Left hindlimb (tissue), 1 donor: ENCODE measurements around the gene AGK.
"Not testable (repeated sequence)": the region's sequence is repeated elsewhere in the genome, so short reads cannot be mapped to it uniquely, and the experiment has no call there.

Experiments used
- DNase-seq: peaks from one replicate; pipeline ENCODE4 v3.0.0-alpha.2; 2018

Gene AGK

DNA sequence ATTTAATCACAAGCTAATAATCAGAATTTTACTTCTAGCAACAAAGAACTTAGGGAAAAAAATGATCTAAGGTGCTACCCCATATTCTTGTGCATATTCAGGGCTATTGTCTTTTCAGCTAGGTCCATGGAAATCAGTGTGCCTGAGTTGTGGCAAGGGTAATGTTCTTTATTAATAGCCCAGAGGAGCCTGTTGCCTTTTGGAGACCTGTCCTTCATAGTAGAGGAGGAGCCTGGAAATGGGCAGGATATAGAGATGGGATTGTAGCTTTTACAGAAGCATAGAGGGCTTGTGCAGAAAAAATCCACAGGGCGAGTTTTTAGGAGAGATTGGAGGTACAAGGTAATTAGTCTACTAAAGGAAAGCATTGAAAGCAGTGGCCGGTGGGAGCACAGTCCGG, 38.9 kb downstream of the AGK start:
- DNase-seq: no peak

DNA sequence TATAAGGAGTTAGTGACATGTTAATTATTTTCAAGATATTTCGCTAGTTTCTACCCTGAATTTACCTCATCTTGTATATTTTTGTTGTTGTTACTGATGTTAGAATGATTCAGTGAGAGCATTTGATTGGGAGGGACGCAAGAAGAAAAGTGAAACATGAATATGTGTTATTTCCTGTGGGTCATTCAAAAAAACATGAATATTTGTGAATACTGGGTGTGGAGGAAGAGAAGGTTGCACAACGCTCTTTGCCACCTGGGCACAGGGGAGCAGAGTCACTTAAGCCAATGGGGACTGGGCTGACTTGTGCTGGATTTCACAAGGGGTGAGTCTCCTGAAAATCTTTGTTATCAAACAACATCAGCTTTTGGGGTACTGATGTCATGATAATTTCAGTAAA, 39.5 kb downstream of the AGK start:
- no peak for DNase-seq

DNA sequence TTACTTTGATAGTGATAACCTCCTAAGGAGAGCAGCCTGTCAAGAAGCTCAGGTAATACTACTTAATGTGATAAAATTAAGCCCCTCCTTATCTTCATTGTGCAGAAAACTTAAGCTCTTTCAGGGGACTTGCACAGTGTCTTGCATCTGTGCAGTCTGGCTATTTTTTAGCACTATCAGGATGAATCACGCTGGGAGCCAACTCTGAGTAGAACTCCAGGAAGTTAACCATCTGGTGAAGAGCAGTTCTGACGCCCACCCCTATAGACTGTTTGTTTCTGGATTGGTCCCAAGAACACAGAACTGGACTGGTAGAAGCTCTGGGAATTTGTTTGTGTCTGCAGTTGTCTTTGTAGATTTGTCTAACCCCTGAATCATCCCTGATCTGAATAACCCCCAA, 41.9 kb downstream of the AGK start:
- DNase-seq: no peak

DNA sequence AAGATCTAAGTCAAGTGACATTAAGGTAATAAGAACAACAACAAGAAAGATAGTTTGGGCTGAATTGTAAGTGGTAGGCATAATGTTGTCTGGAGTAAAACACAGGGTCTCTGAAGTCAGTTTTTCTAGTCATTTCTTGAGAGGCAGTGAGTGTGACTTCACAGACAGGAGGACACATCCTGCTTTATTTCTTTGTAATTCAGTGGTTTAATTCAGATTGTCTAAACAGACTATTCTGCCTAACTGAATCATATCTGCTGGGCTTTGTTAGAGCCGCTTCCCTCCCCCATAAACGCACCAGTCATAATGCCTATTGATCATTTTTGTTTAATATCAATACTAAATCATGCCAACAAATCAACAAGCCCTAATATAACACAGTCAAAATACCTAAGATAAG, 46.8 kb downstream of the AGK start:
- DNase-seq: no peak

DNA sequence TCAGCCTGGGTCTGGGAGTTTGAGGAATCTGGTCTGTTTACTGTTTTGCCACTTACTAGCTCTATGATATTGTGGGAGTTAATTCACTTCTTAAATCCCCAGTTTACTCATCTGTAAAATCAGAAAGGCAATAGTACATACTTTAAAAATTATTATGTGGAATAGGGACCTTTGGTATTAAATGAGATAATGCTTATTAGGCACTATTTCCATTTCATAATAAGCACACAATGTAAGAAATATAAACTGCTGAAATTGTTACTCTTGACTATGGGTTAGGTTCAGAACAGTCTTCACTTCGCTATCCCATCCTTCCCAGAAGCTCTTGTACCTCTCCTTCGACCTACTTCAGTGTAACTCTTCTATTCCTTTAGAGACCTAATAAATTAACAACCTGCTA, 47.2 kb downstream of the AGK start:
- DNase-seq: no peak

DNA sequence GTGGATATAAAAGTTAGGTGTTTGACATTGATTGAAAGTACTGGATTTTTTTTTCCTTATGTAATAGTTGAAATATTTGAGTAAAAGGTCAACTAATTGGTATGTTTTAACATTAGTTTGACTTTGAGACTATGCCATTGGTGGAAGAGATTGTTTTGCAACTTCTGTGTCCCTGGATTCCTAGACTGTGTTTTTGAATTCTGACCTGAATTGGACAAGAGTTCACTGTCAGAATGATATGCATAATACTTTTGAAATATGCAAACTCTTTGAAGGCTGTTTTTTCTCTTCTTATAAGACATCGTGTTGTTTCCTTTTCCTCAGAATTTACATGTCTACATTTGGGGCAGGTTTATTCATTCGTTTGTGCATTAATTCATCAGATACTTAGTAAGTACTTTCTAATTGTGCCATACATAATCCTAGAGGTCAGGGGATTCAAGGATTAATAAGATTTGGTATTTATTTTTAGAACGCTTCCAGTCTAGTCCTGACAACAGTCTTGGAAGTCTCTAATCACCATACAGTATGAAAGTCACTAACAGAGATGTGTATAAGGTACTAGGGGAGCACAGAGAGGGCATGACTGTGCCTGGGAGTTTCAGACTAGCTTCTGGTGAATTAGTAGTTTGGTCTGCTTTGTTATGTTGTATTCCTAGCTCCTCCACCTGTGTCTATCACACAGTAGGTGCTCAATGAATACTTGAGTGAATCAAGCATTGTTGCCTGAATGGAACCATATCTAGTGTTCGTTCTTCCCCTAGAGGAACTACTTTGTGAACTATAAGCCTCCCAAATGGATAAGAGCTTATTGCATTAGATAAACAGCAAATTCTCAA, 49.2 kb downstream of the AGK start:
- no peak for DNase-seq

DNA sequence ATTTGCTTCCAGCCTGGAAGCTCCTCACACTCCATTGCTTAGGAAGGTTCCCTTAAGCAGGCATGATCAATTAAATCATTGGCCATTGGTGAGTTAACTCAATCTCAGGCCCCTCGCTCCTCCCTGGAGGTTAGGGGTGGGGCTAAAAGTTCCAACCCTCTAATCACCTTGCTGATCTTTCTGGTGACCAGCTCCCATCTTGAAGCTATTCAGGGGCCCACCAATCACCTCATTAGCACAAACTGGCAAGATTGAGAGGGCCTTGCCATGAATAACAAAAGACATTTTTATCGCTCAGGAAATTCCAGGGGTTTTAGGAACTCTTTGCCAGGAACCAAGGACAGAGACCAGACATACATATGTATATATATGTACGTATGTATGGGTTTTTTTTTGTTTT, 58.4 kb downstream of the AGK start:
- DNase-seq: no peak

DNA sequence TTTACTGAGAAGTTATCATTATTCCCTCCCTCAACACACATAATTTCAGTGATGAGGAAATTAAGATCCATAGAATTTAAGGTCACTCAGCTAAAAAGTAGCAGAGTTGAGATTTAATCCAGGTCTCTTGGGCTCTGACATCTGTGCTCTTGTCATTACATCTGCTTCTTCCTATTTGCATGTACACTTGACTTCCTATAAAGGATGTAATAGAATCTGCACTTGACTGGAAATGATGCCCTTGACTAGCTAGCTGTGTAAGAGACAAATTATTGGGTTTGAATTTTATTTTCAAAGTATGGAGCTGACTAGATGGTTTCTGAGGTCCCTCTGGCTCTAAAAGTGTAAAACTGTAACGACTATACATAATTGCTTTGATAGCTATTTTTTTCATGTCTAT, 59.5 kb downstream of the AGK start:
- no peak for DNase-seq

DNA sequence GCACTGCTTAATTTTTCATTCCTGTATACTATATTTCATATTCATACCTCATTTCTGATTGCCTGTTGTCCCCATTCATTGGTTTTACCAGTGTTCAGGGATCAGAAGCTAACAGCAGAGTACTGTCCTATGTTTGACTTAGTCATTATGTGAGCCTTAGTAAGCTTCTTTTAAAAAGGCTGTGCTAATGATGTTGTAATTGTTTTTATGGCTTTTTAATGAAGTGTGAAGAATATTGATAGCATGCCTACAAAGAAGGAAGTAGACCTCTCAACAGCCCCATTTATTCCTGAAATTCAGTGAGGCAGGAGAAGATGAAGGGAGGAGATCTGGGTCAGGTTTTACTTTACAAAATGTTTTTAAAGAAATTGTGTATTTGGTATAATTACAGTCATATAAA, 61.7 kb downstream of the AGK start:
- DNase-seq: no peak

DNA sequence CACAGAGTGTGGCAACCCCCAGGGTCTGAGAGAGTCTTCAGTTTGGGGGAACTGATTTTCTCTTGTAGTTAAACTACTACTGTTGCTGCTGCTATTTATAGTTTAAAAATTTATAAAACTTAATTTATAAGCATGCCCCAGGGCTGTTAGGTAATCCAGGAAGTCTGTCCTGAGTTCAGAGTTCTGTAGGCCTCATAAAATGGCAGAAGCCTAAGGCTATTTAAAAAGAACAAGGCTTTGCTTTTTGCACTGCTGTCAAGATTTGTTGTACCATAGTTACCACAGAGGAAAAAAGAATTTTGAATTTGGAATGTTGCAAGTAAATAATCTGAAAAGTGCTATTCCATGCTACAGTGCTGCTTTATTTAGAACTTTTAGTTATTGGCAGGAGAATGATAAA, 66.1 kb downstream of the AGK start:
- no peak for DNase-seq

DNA sequence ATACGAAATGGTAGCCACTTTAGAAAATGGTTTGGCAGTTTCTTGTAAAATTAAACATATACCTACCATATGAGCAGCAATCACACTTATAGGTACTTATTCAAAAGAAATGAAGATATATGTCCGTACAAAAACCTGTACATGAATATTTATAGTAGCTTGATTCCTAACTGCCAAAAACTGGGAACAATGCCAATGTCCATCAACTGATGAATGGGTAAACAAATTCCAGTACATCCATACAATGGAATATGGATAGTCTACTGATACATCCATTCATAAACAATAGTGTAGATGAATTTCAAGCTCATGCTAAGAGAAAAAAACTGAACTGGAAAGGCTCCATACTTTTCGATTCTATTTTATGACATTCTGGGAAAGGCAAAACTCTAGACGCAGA, 68.5 kb downstream of the AGK start:
- no peak for DNase-seq

DNA sequence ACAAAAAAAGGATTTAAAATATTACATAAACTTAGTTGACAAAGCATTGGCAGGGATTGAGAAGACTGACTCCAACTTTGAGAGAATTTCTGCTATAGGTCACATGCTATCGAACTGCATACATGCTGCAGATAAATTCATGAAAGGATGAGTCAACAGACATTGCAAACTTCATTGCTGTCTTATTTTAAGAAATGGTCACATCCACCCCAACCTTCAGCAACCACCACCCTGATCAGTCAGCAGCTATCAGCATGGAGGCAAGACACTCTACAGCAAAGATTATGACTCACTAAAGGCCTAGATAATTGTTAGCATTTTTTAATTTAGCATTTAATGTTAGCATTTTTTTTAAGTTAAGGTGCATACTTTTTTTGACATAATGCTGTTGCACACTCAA, 73.6 kb downstream of the AGK start:
- no peak for DNase-seq

DNA sequence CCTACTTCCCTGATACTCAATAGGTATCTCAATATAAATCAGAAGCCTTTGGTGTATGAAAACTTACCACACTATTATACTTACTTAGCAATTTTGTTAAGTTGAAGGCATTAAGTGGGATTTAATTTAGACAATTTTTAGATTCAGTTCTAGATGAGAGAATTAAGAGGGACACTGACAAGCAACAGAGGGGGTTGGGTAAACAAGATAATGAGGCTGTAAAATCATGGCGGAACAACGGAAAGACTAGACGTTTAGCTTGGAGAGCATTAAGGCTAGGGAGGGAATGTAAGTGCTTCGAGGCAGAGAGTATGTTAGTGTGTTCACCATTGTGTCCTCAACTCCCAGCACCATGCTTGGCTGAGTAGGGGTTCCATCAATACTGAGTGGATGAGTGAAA, 79.4 kb downstream of the AGK start:
- DNase-seq: no peak

DNA sequence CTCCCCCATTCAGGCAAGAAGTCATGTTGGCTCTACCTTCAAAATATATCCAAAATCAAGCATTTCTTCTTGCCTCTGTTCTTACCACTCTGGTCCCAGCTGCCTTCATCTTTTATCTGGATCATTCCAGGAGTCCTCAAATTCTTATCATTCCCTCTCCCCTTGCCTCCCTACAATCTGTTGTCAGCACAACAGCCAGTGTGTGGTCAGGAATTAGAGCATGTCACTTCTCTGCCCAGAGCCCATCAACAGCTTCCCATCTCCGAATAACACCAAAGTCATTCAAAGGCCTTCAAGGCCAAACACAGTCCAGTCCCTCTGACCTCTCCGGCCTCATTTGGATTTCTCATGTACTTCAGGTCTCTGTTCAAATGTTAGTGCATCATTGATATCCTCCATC, 80.3 kb downstream of the AGK start:
- no peak for DNase-seq

DNA sequence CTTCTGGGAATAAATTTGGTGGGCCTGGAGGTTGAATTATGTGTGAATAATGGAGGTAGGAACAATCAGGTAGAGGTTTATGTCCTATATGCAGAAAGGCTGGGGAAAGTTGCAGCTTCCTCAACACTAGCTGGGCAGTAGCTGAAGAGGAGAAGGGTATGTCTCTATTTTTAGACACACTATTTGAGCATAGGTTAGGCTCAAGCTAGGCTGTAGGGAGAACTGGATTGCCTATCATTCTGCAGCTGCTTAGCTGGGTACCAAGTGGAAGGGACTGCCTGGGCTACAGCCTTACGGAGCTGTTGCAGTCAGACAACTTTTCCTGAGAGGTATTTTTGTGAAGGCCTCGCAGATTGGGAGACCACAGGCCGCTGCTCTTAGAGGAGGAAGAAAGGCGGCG, 82.9 kb downstream of the AGK start:
- no peak for DNase-seq

DNA sequence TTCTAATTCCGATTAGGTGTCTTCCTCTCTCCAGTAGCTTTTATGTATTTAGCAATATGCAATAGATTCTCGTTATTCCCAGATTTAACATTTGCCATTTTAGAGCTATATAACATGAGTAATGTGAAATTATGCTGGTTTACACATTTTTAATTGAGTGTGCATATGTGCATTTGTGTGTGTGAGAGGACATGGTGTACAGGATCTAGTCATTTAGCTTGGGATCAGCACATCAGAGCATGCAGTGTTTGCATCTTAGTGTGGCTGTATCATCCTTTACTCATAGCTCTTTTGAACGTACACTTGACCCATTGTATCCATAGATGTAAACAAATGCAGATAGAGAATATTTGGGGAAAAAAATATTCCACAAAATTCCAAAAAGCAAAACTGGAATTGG, 84.8 kb downstream of the AGK start:
- DNase-seq: no peak

DNA sequence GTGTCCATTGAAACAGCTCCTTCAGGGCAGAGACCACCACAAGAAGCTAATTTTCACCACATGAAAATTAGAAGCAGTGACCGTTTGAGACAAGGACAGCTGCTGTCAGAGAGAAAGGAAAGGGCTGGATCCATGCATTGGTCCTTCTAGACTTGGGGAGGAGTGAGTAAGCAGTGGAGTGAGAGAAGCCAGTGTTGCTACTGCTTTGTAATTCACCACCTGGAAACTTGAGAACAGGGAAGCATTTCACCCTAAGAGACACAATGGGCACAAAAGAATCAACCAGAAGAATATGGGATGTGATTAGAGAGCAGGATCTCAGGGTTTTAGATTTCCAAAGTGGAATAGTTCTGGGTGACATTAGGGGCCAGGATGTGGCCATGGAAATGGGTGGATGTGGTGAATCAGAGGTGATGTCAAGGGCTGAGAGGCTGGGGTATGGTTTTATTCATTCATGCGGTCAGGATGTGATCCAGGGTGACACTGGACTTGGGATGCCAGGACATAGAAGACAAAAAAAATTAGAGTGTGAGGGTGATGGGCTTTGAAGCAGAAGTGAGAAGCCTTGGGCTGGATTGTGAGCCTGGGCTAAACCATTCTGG, 89.1 kb downstream of the AGK start:
- DNase-seq: no peak

DNA sequence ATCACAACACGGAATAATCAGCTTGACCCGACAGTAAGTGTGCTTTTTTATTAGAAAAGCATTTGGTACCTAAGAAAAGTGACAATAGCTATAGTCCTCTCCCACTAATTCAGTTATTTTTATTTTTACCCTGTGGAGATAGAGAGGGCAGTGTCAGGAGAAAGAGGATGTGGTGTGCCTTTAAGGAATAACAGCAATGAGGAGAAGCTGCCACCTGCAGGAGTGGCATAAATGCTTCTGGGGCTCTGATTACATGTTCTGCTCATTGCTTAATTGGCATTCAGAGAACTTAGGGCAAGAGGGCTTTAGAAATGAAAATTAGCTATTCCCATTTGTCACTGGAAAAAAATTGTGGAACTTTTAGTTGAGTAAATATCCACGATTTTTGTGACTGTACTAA, 90.7 kb downstream of the AGK start:
- no peak for DNase-seq

DNA sequence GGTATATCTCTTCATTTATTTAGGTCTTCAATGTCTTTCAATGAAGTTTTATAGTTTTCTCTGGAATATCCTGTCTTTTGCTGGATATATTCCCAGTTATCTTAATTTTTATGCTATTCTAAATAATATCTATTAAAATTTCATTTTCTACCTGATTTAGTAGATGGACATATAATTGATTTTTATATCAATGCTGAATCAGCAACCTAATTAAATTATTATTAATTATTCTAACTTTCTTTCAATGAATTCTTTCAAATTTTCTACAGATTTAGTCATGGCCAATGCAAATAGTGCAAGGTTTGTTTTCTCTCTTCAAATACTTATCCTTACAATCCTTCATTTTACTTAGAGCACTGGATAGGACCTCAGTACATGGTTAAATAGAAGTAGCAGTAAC, 94.0 kb downstream of the AGK start:
- no peak for DNase-seq

DNA sequence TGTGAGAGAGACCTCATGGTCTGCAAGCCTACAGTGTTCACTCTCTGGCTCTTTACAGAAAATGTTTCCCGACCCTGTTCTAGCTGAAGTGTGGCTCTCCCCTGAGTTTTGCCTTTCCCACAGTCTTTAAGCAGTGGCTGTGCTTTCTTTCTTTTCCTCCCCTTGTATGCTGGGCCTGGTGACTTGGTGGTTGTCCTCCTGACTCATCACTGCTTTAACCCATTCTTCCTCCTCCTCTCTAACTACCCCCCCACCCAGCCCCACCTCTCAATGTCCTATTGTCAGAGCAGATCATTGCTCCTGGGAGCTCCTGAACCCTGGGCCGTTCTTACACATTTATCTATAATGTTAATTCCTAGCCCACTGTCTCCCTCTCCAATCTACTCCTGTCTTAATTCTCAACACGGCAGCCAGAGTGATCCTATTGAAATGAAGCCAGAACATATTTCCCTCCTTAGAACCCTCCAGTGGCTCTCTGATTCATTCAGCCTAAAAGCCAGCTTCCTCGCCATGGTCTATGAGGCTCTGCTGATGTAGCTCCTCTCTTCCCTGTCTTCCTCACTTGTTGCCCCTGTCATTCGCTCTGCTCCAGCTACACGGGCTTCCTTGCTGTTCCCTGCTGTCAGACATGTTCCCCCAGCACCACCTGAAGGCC, 95.7 kb downstream of the AGK start:
- DNase-seq: no peak

DNA sequence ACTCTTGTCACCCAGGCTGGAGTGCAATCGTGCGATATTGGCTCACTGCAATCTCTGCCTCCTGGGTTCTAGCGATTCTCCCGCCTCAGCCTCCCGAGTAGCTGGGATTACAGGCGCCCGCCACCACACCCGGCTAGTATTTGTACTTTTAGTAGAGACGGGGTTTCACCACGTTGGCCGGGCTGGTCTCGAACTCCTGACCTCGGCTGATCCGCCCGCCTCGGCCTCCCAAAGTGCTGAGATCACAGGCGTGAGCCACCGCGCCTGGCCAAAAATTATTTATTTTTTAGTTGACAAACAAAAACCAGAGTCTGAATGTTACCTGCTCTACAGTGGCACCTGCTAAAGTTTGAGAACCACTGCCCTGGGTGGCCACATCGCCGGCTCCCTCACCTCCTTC, 96.5 kb downstream of the AGK start:
- not testable (repeated sequence) for DNase-seq

DNA sequence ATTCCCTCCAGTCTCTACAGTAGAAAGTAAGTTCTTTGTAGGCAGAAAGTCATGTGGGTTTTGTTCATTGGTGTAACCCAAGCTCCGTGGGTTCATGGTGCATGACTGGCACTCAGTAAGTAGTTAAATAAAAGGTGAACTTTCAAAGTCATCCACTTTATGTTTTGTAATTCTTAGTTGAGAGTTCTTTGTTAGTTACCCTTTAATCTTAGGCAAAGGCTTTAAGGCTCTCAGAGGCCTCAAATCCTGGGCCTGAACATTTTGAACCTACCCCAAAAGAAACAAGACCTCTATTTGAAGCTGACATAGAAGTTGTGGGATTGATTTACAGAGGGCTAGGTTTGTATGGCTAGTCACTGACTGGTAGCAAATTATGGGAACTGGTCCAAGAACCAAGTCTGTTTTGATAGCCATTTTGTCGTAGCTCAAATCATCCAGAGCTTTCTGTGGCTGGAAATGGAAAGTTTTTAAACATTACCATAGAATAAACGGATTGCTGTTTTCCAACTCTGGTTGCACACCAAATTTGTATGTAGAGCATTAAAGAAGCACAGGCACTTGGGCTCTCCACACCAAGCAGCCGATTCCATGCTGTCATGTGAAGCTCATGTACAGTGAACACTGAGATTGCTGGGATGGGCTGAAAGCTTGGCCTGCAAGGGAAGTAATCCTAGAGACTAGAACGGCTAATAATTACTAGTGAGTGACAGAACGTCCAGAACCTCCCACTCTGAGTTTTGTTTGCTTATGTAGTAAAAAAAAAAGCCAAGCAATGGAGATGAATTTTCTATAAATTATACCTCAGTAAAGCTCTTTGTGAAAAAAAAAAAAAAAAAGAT, 97.3 kb downstream of the AGK start:
- DNase-seq: no peak

DNA sequence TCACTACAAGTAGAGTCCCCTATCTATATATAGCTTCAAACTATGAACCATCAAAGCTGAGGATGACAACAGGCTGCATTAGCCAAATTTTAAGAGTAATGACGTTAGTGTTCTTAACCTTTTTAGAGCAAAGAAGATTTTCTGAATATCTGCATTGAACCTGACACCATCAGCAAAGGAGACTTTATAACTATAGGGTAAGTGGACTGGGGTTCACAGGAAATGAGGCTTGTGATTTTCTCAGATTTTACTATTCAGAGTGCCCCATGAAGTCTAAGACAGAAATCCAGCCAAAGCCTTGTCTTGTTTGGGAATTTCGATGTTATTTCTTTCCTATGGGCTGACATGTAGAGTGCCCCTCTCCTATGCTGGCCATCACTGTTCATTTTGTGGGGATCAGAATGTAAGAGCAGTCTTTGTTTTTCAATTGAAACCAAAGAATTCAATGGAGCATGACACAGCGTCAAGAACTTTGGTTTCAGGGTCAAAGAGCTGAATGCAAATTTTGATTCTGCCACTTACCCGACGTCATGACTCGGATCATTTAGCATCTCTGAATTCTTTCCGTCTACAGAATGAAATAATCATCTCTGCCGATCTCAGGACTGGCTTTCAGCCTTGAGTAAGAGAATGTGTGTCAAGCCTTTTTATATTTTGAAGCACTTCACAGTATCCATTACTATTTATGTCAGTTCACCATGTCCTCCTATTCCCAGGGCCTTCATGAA, 98.1 kb downstream of the AGK start:
- no peak for DNase-seq
